ENCODE data around the gene FHIT.

Gene FHIT

GRCh38 chr3:61169621-61170251 lies 81.5 kb downstream of the FHIT start:
- no peak for DNase-seq (ENCODE audit: low read depth)

GRCh38 chr3:61168286-61168685 lies 83.0 kb downstream of the FHIT start:
- DNase-seq (ENCODE audit: low read depth): no peak

- no peak for DNase-seq (ENCODE audit: low read depth)
These were observed 88.3 kb downstream of the FHIT start for GRCh38 chr3:61162965-61163364.

- no peak for DNase-seq (ENCODE audit: low read depth)
These were observed 92.6 kb downstream of the FHIT start for GRCh38 chr3:61158667-61159066.

- no peak for DNase-seq (ENCODE audit: low read depth)
These were observed 93.0 kb downstream of the FHIT start for GRCh38 chr3:61158216-61158615.

GRCh38 chr3:61157414-61157813 lies 93.8 kb downstream of the FHIT start:
- no peak for DNase-seq (ENCODE audit: low read depth)

GRCh38 chr3:61155701-61156292 lies 95.5 kb downstream of the FHIT start:
- no peak for DNase-seq (ENCODE audit: low read depth)

GRCh38 chr3:61154457-61155198 lies 96.6 kb downstream of the FHIT start:
- DNase-seq (ENCODE audit: low read depth): no peak

GRCh38 chr3:61152071-61152470 lies 99.2 kb downstream of the FHIT start:
- DNase-seq (ENCODE audit: low read depth): no peak

GRCh38 chr3:61149236-61149635 lies 102.0 kb downstream of the FHIT start:
- DNase-seq (ENCODE audit: low read depth): no peak

- no peak for DNase-seq (ENCODE audit: low read depth)
These were observed 105.0 kb downstream of the FHIT start for GRCh38 chr3:61146010-61146890.

GRCh38 chr3:61141697-61142096 lies 109.6 kb downstream of the FHIT start:
- no peak for DNase-seq (ENCODE audit: low read depth)

GRCh38 chr3:61141227-61141626 lies 110.0 kb downstream of the FHIT start:
- DNase-seq (ENCODE audit: low read depth): no peak

GRCh38 chr3:61139686-61140085 lies 111.6 kb downstream of the FHIT start:
- no peak for DNase-seq (ENCODE audit: low read depth)

GRCh38 chr3:61138401-61138800 lies 112.9 kb downstream of the FHIT start:
- no peak for DNase-seq (ENCODE audit: low read depth)

- no peak for DNase-seq (ENCODE audit: low read depth)
These were observed 115.1 kb downstream of the FHIT start for GRCh38 chr3:61136191-61136590.

GRCh38 chr3:61134532-61134931 lies 116.7 kb downstream of the FHIT start:
- no peak for DNase-seq (ENCODE audit: low read depth)

GRCh38 chr3:61132062-61132461 lies 119.2 kb downstream of the FHIT start:
- DNase-seq (ENCODE audit: low read depth): no peak

- DNase-seq (ENCODE audit: low read depth): no peak
These were observed 132.4 kb downstream of the FHIT start for GRCh38 chr3:61118830-61119229.

- no peak for DNase-seq (ENCODE audit: low read depth)
These were observed 134.0 kb downstream of the FHIT start for GRCh38 chr3:61117045-61117898.

GRCh38 chr3:61114316-61114953 lies 136.8 kb downstream of the FHIT start:
- DNase-seq (ENCODE audit: low read depth): no peak

Data from ELR (cell line).